Ishikawa (cell line): ENCODE results near the gene XKR8.

Experiments used
- CEBPB ChIP-seq: IDR thresholded peaks from 2 replicates; pipeline ENCODE4 v1.6.1; 2012
- CREB1 ChIP-seq: IDR thresholded peaks from 2 replicates; pipeline ENCODE4 v1.6.1; 2012; ENCODE audit warnings: low read depth
- EGR1 ChIP-seq: IDR thresholded peaks from 2 replicates; pipeline ENCODE4 v1.6.1; 2012
- EP300 ChIP-seq: IDR thresholded peaks from 2 replicates; pipeline ENCODE4 v1.6.1; 2012; ENCODE audit warnings: borderline replicate concordance
- MAX ChIP-seq: IDR thresholded peaks from 2 replicates; pipeline ENCODE4 v1.6.1; 2012
- NFIC ChIP-seq: IDR thresholded peaks from 2 replicates; pipeline ENCODE4 v1.6.1; 2012
- RAD21 ChIP-seq: IDR thresholded peaks from 2 replicates; pipeline ENCODE4 v1.6.1; 2012; ENCODE audit warnings: low read depth
- REST ChIP-seq: IDR thresholded peaks from 2 replicates; pipeline ENCODE4 v1.6.1; 2012; ENCODE audit warnings: low read depth, mild to moderate bottlenecking
- TAF1 ChIP-seq: IDR thresholded peaks from 2 replicates; pipeline ENCODE4 v1.6.1; 2012; ENCODE audit warnings: low read depth, mild to moderate bottlenecking
- TCF12 ChIP-seq: IDR thresholded peaks from 2 replicates; pipeline ENCODE4 v1.6.1; 2012; ENCODE audit warnings: low read depth
- TEAD4 ChIP-seq: IDR thresholded peaks from 2 replicates; pipeline ENCODE4 v1.6.1; 2012
- USF1 ChIP-seq: IDR thresholded peaks from 2 replicates; pipeline ENCODE4 v1.6.1; 2012
- YY1 ChIP-seq: IDR thresholded peaks from 2 replicates; pipeline ENCODE4 v1.6.1; 2012; ENCODE audit warnings: low read depth
- ZBTB7A ChIP-seq: IDR thresholded peaks from 2 replicates; pipeline ENCODE4 v1.6.1; 2012; ENCODE audit warnings: low read depth

- TF ChIP-seq TCF12 (no peak), TAF1 (no peak), REST (no peak), RAD21 (no peak), CREB1 (no peak), CEBPB (no peak), EGR1 (no peak), EP300 (no peak), MAX (no peak), YY1 (no peak), ZBTB7A (no peak), USF1 (no peak), TEAD4 (no peak), NFIC (no peak)
These were observed 8.9 kb downstream of the XKR8 start for GRCh38 chr1:27968692-27969091.
